Measurements from ENCODE around the gene TCF3.

The TCF3 gene

GRCh38 chr19:1587872-1588271 lies 64.5 kb downstream of the TCF3 start:
- Histone ChIP-seq H3K36me3 (ENCODE audit: insufficient read depth, insufficient read length, low read length) (peaks cover 66% of the 10 kb centered on the region), H3K9ac (ENCODE audit: insufficient read length, low read depth) (peak overlapping the region; percentile 1), H3K27me3 (ENCODE audit: insufficient read depth, insufficient read length) (no peaks in the 10 kb centered on the region), H3K9me3 (ENCODE audit: insufficient read depth, low read length) (no peaks in the 10 kb centered on the region), H3K4me3 (ENCODE audit: insufficient read length, low read depth) (no peak overlapping the region), H3K4me1 (ENCODE audit: insufficient read depth, insufficient read length) (peaks cover 9% of the 10 kb centered on the region)
- no peak for DNase-seq (ENCODE audit: low read depth, low spot score)
- no peak for TF ChIP-seq YY1 (IDR thresholded peaks at IDR 0.05; ENCODE audit: insufficient read depth, insufficient read length)
- no peak for TF ChIP-seq ZNF274 (IDR thresholded peaks at IDR 0.05; ENCODE audit: low read depth, low read length)
- no peak for TF ChIP-seq SUZ12 (IDR thresholded peaks at IDR 0.05; ENCODE audit: extremely low read depth, insufficient read depth, insufficient read length)

- no peaks in the 10 kb centered on the region for H3K27me3 ChIP-seq (ENCODE audit: insufficient read depth, insufficient read length)
- H3K4me3 ChIP-seq (ENCODE audit: insufficient read length, low read depth): no peak overlapping the region
- DNase-seq (ENCODE audit: low read depth, low spot score): no peak
- no peak overlapping the region for H3K9ac ChIP-seq (ENCODE audit: insufficient read length, low read depth)
- H3K36me3 ChIP-seq (ENCODE audit: insufficient read depth, insufficient read length, low read length): peaks cover 77% of the 10 kb centered on the region
- TF ChIP-seq YY1 (IDR thresholded peaks at IDR 0.05; ENCODE audit: insufficient read depth, insufficient read length): no peak
- TF ChIP-seq SUZ12 (IDR thresholded peaks at IDR 0.05; ENCODE audit: extremely low read depth, insufficient read depth, insufficient read length): no peak
- no peak for TF ChIP-seq ZNF274 (IDR thresholded peaks at IDR 0.05; ENCODE audit: low read depth, low read length)
- H3K4me1 ChIP-seq (ENCODE audit: insufficient read depth, insufficient read length): peaks cover 7% of the 10 kb centered on the region
- no peaks in the 10 kb centered on the region for H3K9me3 ChIP-seq (ENCODE audit: insufficient read depth, low read length)
Observed at GRCh38 chr19:1585243-1585580, 67.2 kb downstream of the TCF3 start.

GRCh38 chr19:1584500-1585242 lies 67.7 kb downstream of the TCF3 start:
- H3K4me3 ChIP-seq (ENCODE audit: insufficient read length, low read depth): no peak overlapping the region
- peaks cover 78% of the 10 kb centered on the region for H3K36me3 ChIP-seq (ENCODE audit: insufficient read depth, insufficient read length, low read length)
- no peaks in the 10 kb centered on the region for H3K27me3 ChIP-seq (ENCODE audit: insufficient read depth, insufficient read length)
- DNase-seq (ENCODE audit: low read depth, low spot score): no peak
- peaks cover 5% of the 10 kb centered on the region for H3K4me1 ChIP-seq (ENCODE audit: insufficient read depth, insufficient read length)
- TF ChIP-seq SUZ12 (IDR thresholded peaks at IDR 0.05; ENCODE audit: extremely low read depth, insufficient read depth, insufficient read length) (no peak), YY1 (IDR thresholded peaks at IDR 0.05; ENCODE audit: insufficient read depth, insufficient read length) (no peak), ZNF274 (IDR thresholded peaks at IDR 0.05; ENCODE audit: low read depth, low read length) (no peak)
- no peaks in the 10 kb centered on the region for H3K9me3 ChIP-seq (ENCODE audit: insufficient read depth, low read length)
- no peak overlapping the region for H3K9ac ChIP-seq (ENCODE audit: insufficient read length, low read depth)

GRCh38 chr19:1582201-1582600 lies 70.2 kb downstream of the TCF3 start:
- H3K4me1 ChIP-seq (ENCODE audit: insufficient read depth, insufficient read length): peaks cover 5% of the 10 kb centered on the region
- peaks cover 89% of the 10 kb centered on the region for H3K36me3 ChIP-seq (ENCODE audit: insufficient read depth, insufficient read length, low read length)
- DNase-seq (ENCODE audit: low read depth, low spot score): no peak
- TF ChIP-seq ZNF274 (IDR thresholded peaks at IDR 0.05; ENCODE audit: low read depth, low read length) (no peak), YY1 (IDR thresholded peaks at IDR 0.05; ENCODE audit: insufficient read depth, insufficient read length) (no peak), SUZ12 (IDR thresholded peaks at IDR 0.05; ENCODE audit: extremely low read depth, insufficient read depth, insufficient read length) (no peak)
- H3K9ac ChIP-seq (ENCODE audit: insufficient read length, low read depth): no peak overlapping the region
- H3K27me3 ChIP-seq (ENCODE audit: insufficient read depth, insufficient read length): no peaks in the 10 kb centered on the region
- H3K9me3 ChIP-seq (ENCODE audit: insufficient read depth, low read length): no peaks in the 10 kb centered on the region
- H3K4me3 ChIP-seq (ENCODE audit: insufficient read length, low read depth): no peak overlapping the region

GRCh38 chr19:1580957-1581356 lies 71.5 kb downstream of the TCF3 start:
- Histone ChIP-seq H3K36me3 (ENCODE audit: insufficient read depth, insufficient read length, low read length) (peaks cover 96% of the 10 kb centered on the region), H3K9me3 (ENCODE audit: insufficient read depth, low read length) (no peaks in the 10 kb centered on the region), H3K9ac (ENCODE audit: insufficient read length, low read depth) (no peak overlapping the region), H3K4me1 (ENCODE audit: insufficient read depth, insufficient read length) (peaks cover 5% of the 10 kb centered on the region), H3K27me3 (ENCODE audit: insufficient read depth, insufficient read length) (no peaks in the 10 kb centered on the region), H3K4me3 (ENCODE audit: insufficient read length, low read depth) (no peak overlapping the region)
- TF ChIP-seq YY1 (IDR thresholded peaks at IDR 0.05; ENCODE audit: insufficient read depth, insufficient read length): no peak
- TF ChIP-seq SUZ12 (IDR thresholded peaks at IDR 0.05; ENCODE audit: extremely low read depth, insufficient read depth, insufficient read length): no peak
- no peak for TF ChIP-seq ZNF274 (IDR thresholded peaks at IDR 0.05; ENCODE audit: low read depth, low read length)
- no peak for DNase-seq (ENCODE audit: low read depth, low spot score)

- TF ChIP-seq ZNF274 (IDR thresholded peaks at IDR 0.05; ENCODE audit: low read depth, low read length) (no peak), YY1 (IDR thresholded peaks at IDR 0.05; ENCODE audit: insufficient read depth, insufficient read length) (no peak), SUZ12 (IDR thresholded peaks at IDR 0.05; ENCODE audit: extremely low read depth, insufficient read depth, insufficient read length) (no peak)
- Histone ChIP-seq H3K4me1 (ENCODE audit: insufficient read depth, insufficient read length) (peaks cover 5% of the 10 kb centered on the region), H3K9me3 (ENCODE audit: insufficient read depth, low read length) (no peaks in the 10 kb centered on the region), H3K9ac (ENCODE audit: insufficient read length, low read depth) (no peak overlapping the region), H3K27me3 (ENCODE audit: insufficient read depth, insufficient read length) (no peaks in the 10 kb centered on the region), H3K4me3 (ENCODE audit: insufficient read length, low read depth) (no peak overlapping the region), H3K36me3 (ENCODE audit: insufficient read depth, insufficient read length, low read length) (peaks cover 95% of the 10 kb centered on the region)
- no peak for DNase-seq (ENCODE audit: low read depth, low spot score)
Observed at GRCh38 chr19:1580382-1580781, 72.0 kb downstream of the TCF3 start.

GRCh38 chr19:1579222-1579621 lies 73.2 kb downstream of the TCF3 start:
- H3K9ac ChIP-seq (ENCODE audit: insufficient read length, low read depth): no peak overlapping the region
- H3K27me3 ChIP-seq (ENCODE audit: insufficient read depth, insufficient read length): no peaks in the 10 kb centered on the region
- no peak for DNase-seq (ENCODE audit: low read depth, low spot score)
- H3K4me3 ChIP-seq (ENCODE audit: insufficient read length, low read depth): no peak overlapping the region
- peaks cover 5% of the 10 kb centered on the region for H3K4me1 ChIP-seq (ENCODE audit: insufficient read depth, insufficient read length)
- H3K9me3 ChIP-seq (ENCODE audit: insufficient read depth, low read length): no peaks in the 10 kb centered on the region
- peaks cover 93% of the 10 kb centered on the region for H3K36me3 ChIP-seq (ENCODE audit: insufficient read depth, insufficient read length, low read length)
- TF ChIP-seq YY1 (IDR thresholded peaks at IDR 0.05; ENCODE audit: insufficient read depth, insufficient read length) (no peak), ZNF274 (IDR thresholded peaks at IDR 0.05; ENCODE audit: low read depth, low read length) (no peak), SUZ12 (IDR thresholded peaks at IDR 0.05; ENCODE audit: extremely low read depth, insufficient read depth, insufficient read length) (no peak)
